Measurements from ENCODE around the gene ISM1. TPM values are rescaled to one million over a fixed set of nuclear protein-coding genes. Genes with fewer than 3 reads are reported as not detected.

The ISM1 gene
- total and polyA plus RNA-seq, 2 of the 13 experiments (the other 11 are each of a cell fraction or from before 2014, with no cell fraction given) = 0.40 to 1.4 TPM

DNA sequence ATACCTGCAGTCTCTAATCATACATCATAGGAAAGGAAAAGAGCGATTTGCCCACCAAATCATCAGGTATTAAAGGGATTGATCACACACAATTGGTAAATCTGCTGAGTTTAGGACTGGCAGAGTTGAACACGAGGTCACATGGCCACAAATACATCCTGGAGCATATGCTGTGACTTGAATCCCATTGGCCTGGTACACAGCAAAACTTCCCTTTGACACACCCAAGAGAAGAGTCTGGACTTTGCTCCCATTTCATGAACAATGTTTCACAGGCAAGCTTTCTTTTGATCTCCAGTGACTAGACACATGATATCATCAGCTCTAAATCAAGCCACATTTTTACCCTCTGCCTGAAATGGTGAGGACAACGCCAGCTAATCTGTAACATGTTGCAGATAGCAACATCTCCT, 117.9 kb downstream of the ISM1 start (continued):
- TF ChIP-seq, protein P1, sequence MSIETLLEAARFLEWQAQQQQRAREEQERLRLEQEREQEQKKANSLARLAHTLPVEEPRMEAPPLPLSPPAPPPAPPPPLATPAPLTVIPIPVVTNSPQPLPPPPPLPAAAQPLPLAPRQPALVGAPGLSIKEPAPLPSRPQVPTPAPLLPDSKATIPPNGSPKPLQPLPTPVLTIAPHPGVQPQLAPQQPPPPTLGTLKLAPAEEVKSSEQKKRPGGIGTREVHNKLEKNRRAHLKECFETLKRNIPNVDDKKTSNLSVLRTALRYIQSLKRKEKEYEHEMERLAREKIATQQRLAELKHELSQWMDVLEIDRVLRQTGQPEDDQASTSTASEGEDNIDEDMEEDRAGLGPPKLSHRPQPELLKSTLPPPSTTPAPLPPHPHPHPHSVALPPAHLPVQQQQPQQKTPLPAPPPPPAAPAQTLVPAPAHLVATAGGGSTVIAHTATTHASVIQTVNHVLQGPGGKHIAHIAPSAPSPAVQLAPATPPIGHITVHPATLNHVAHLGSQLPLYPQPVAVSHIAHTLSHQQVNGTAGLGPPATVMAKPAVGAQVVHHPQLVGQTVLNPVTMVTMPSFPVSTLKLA (IDR thresholded peaks at IDR 0.05) = peak; percentile 31; the same call in 1 of the 2 replicates
- TF ChIP-seq, protein P2, sequence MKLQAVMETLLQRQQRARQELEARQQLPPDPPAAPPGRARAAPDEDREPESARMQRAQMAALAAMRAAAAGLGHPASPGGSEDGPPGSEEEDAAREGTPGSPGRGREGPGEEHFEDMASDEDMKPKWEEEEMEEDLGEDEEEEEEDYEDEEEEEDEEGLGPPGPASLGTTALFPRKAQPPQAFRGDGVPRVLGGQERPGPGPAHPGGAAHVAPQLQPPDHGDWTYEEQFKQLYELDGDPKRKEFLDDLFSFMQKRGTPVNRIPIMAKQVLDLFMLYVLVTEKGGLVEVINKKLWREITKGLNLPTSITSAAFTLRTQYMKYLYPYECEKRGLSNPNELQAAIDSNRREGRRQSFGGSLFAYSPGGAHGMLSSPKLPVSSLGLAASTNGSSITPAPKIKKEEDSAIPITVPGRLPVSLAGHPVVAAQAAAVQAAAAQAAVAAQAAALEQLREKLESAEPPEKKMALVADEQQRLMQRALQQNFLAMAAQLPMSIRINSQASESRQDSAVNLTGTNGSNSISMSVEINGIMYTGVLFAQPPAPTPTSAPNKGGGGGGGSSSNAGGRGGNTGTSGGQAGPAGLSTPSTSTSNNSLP (IDR thresholded peaks at IDR 0.05; ENCODE audit: low read depth, low read length) = peak; percentile 97
- TF ChIP-seq ZNF616 (CRISPR knock-in tag; IDR thresholded peaks at IDR 0.05; ENCODE audit: low read depth) = no peak
- peak; percentile 76 for TF ChIP-seq NFE2 (CRISPR knock-in tag; IDR thresholded peaks at IDR 0.05)
- TF ChIP-seq ESRRA (CRISPR knock-in tag; IDR thresholded peaks at IDR 0.05; ENCODE audit: low read depth) = 0 out of 2 replicates have a peak, but pooled peaks have one; percentile 36
- TF ChIP-seq, protein P3, sequence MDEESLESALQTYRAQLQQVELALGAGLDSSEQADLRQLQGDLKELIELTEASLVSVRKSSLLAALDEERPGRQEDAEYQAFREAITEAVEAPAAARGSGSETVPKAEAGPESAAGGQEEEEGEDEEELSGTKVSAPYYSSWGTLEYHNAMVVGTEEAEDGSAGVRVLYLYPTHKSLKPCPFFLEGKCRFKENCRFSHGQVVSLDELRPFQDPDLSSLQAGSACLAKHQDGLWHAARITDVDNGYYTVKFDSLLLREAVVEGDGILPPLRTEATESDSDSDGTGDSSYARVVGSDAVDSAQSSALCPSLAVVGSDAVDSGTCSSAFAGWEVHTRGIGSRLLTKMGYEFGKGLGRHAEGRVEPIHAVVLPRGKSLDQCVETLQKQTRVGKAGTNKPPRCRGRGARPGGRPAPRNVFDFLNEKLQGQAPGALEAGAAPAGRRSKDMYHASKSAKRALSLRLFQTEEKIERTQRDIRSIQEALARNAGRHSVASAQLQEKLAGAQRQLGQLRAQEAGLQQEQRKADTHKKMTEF (CRISPR knock-in tag; IDR thresholded peaks at IDR 0.05) = peak; percentile 92
- TF ChIP-seq SOX6 (IDR thresholded peaks at IDR 0.05) = no peak
- TF ChIP-seq SOX6 (CRISPR knock-in tag; IDR thresholded peaks at IDR 0.05) = peak; percentile 91
- TF ChIP-seq ZMYM4 (CRISPR knock-in tag; IDR thresholded peaks at IDR 0.05) = peak; percentile 96
- peak; percentile 59; the same call in 1 of the 2 replicates for TF ChIP-seq HDAC1 (CRISPR knock-in tag; IDR thresholded peaks at IDR 0.05)
- peak; percentile 84 for TF ChIP-seq ZSCAN9 (CRISPR knock-in tag; IDR thresholded peaks at IDR 0.05; ENCODE audit: borderline replicate concordance)
- TF ChIP-seq SIX4 (CRISPR knock-in tag; IDR thresholded peaks at IDR 0.05) = 0 out of 2 replicates have a peak, but pooled peaks have one; percentile 68
- TF ChIP-seq ZNF138 (CRISPR knock-in tag; IDR thresholded peaks at IDR 0.05; ENCODE audit: low read depth) = no peak
- TF ChIP-seq GABPB1 (CRISPR knock-in tag; IDR thresholded peaks at IDR 0.05) = peak; percentile 65; the same call in 1 of the 2 replicates
- TF ChIP-seq CEBPB (IDR thresholded peaks at IDR 0.05; ENCODE audit: borderline replicate concordance, low read depth, low read length) = peak; percentile 46; the same call in 1 of the 2 replicates
- TF ChIP-seq, protein P4, sequence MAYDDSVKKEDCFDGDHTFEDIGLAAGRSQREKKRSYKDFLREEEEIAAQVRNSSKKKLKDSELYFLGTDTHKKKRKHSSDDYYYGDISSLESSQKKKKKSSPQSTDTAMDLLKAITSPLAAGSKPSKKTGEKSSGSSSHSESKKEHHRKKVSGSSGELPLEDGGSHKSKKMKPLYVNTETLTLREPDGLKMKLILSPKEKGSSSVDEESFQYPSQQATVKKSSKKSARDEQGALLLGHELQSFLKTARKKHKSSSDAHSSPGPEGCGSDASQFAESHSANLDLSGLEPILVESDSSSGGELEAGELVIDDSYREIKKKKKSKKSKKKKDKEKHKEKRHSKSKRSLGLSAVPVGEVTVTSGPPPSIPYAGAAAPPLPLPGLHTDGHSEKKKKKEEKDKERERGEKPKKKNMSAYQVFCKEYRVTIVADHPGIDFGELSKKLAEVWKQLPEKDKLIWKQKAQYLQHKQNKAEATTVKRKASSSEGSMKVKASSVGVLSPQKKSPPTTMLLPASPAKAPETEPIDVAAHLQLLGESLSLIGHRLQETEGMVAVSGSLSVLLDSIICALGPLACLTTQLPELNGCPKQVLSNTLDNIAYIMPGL (CRISPR knock-in tag; IDR thresholded peaks at IDR 0.05; ENCODE audit: borderline replicate concordance in 1 of 2, low read depth in 1 of 2) = peak in 1 of 2 experiments; percentile 53; a peak in 1 of 4 replicates
- TF ChIP-seq, protein P5, sequence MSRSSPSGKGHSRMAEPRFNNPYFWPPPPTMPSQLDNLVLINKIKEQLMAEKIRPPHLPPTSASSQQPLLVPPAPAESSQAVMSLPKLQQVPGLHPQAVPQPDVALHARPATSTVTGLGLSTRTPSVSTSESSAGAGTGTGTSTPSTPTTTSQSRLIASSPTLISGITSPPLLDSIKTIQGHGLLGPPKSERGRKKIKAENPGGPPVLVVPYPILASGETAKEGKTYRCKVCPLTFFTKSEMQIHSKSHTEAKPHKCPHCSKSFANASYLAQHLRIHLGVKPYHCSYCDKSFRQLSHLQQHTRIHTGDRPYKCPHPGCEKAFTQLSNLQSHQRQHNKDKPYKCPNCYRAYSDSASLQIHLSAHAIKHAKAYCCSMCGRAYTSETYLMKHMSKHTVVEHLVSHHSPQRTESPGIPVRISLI (CRISPR knock-in tag; IDR thresholded peaks at IDR 0.05; ENCODE audit: borderline replicate concordance) = no peak
- TF ChIP-seq DMAP1 (CRISPR knock-in tag; IDR thresholded peaks at IDR 0.05) = peak; percentile 65; the same call in 1 of the 2 replicates
- TF ChIP-seq ZC3H4 (CRISPR knock-in tag; IDR thresholded peaks at IDR 0.05; ENCODE audit: borderline replicate concordance) = no peak
- no peak for TF ChIP-seq HNRNPH1 (optimal IDR thresholded peaks at IDR 0.05; ENCODE audit: low read depth, low read length)
- TF ChIP-seq, protein P6, sequence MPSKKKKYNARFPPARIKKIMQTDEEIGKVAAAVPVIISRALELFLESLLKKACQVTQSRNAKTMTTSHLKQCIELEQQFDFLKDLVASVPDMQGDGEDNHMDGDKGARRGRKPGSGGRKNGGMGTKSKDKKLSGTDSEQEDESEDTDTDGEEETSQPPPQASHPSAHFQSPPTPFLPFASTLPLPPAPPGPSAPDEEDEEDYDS (CRISPR knock-in tag; IDR thresholded peaks at IDR 0.05) = peak; percentile 36; the same call in 1 of the 2 replicates
- TF ChIP-seq ADNP (CRISPR knock-in tag; IDR thresholded peaks at IDR 0.05) = no peak
- no peak for TF ChIP-seq ZFYVE20 (CRISPR knock-in tag; IDR thresholded peaks at IDR 0.05; ENCODE audit: borderline replicate concordance, low read depth)

Measured in HepG2 (cell line).